ENCODE measurements around the gene DPYD. TPM values are rescaled to one million over a fixed set of nuclear protein-coding genes. Genes with fewer than 3 reads are reported as not detected.

The DPYD gene
- total and polyA plus RNA-seq, 9 of the 15 experiments (the other 6 are each of a cell fraction or from before 2014, with no cell fraction given), result 0.03 to 0.25 (median 0.08) TPM; not detected in 2

DNA sequence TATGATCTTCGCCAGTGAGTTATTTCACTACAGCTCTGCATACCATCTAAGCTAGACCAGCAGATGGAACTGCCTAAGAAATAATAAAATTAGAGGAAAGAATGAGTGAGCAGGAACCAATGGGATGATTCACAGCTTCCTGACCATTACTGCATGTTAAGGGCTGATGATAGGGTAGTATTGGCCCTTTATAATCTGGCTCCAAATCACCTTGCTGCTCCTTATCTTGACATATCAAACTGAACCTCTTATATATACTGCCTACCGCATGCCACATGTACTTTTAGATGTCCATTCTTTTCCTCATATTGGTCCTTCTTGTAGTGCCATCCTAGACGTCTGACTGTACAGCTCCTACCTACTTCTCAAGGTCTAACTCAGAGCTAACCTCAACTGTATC lies 524.4 kb downstream of the DPYD start (continued):
- no peak for TF ChIP-seq ATF1 (CRISPR knock-in tag; IDR thresholded peaks at IDR 0.05)
- no peak for TF ChIP-seq ATF1 (tag; IDR thresholded peaks at IDR 0.05)
- no peak for TF ChIP-seq HNRNPH1 (optimal IDR thresholded peaks at IDR 0.05; ENCODE audit: low read depth, low read length)
- TF ChIP-seq NRF1 (conservative IDR thresholded peaks at IDR 0.05 in 1 of 2, IDR thresholded peaks at IDR 0.05 in 1 of 2), result no peak
- TF ChIP-seq CAMTA2 (CRISPR knock-in tag; conservative IDR thresholded peaks at IDR 0.05), result no peak
- no peak for TF ChIP-seq NELFE (IDR thresholded peaks at IDR 0.05; ENCODE audit: insufficient read depth, insufficient read length)
- TF ChIP-seq U2AF2 (optimal IDR thresholded peaks at IDR 0.05; ENCODE audit: low read depth, low read length), result no peak
- TF ChIP-seq, protein P1, sequence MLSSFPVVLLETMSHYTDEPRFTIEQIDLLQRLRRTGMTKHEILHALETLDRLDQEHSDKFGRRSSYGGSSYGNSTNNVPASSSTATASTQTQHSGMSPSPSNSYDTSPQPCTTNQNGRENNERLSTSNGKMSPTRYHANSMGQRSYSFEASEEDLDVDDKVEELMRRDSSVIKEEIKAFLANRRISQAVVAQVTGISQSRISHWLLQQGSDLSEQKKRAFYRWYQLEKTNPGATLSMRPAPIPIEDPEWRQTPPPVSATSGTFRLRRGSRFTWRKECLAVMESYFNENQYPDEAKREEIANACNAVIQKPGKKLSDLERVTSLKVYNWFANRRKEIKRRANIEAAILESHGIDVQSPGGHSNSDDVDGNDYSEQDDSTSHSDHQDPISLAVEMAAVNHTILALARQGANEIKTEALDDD (IDR thresholded peaks at IDR 0.05), result no peak
- no peak for TF ChIP-seq ZNF644 (tag; IDR thresholded peaks at IDR 0.05; ENCODE audit: low read depth)

DNA sequence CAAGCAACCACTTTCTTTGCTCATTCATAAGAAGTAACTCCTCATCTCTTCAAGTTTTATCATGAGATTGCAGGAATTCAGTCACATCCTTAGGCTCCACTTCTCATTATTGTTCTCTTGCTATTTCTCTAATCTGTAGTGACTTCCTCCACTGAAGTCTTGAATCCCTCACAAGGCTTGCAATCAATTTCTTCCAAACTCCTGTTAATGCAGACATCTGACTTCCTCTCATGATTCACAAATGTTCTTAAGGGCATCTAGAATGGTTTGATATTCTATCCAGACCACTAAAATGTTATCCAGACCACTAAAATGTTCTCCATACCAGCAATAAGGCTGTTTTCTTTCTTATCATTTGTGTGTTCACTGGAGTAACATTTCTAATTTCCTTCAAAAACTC lies 528.1 kb downstream of the DPYD start:
- no peaks in the 10 kb centered on the region for H3K4me1 ChIP-seq (replicated peaks in 1 of 2; ENCODE audit: control insufficient read depth in 2 of 2, insufficient read depth in 2 of 2, low read length in 2 of 2)
- no peaks in the 10 kb centered on the region for H3K9me1 ChIP-seq (ENCODE audit: control insufficient read depth, insufficient read depth, low read length)
- no peak for FAIRE-seq
- BruUV-seq (replicated peaks), result no TSS peak
- ChIA-PET CTCF (ENCODE audit: low intra/inter-chr PET ratio) (no interaction called here), POLR2A (no interaction called here)
- no peak overlapping the region for H3K27ac ChIP-seq (ENCODE audit: extremely low read depth, low read depth, low read length)
- H3K79me2 ChIP-seq (ENCODE audit: control insufficient read depth, insufficient read depth, low read length), result no peaks in the 10 kb centered on the region
- no peak overlapping the region for H3K9ac ChIP-seq (ENCODE audit: insufficient read depth in 1 of 2, low read depth in 2 of 2, low read length in 2 of 2)
- no peak overlapping the region for H3K4me2 ChIP-seq (ENCODE audit: insufficient read depth, low read length)
- ATAC-seq, result no peak
- intact Hi-C loops (cut with micrococcal nuclease) (no loop called here), in situ Hi-C loops (cut with MboI) (no loop called here)
- H2AFZ ChIP-seq (ENCODE audit: low read depth, low read length), result no peak overlapping the region
- no peak overlapping the region for H3K4me3 ChIP-seq
- no peaks in the 10 kb centered on the region for H4K20me1 ChIP-seq (replicated peaks; ENCODE audit: control insufficient read depth, insufficient read depth, low read length)
- H3K27me3 ChIP-seq (ENCODE audit: control insufficient read depth in 2 of 2, insufficient read depth in 2 of 2, low read length in 2 of 2), result no peaks in the 10 kb centered on the region
- no peak for DNase-seq (ENCODE audit: extremely low read depth in 1 of 4, low spot score in 3 of 4)
- H3K36me3 ChIP-seq (ENCODE audit: control insufficient read depth, insufficient read depth, low read length), result no peaks in the 10 kb centered on the region
- TF ChIP-seq ZNF311 (CRISPR knock-in tag; IDR thresholded peaks at IDR 0.05) (no peak), POLR2H (tag; IDR thresholded peaks at IDR 0.05; ENCODE audit: low read depth) (no peak), FOSL1 (tag; conservative IDR thresholded peaks at IDR 0.05) (no peak), IFI16 (CRISPR knock-in tag; IDR thresholded peaks at IDR 0.05) (no peak), ATF1 (CRISPR knock-in tag; IDR thresholded peaks at IDR 0.05) (no peak), ATF1 (tag; IDR thresholded peaks at IDR 0.05) (no peak)
- H3K9me3 ChIP-seq (replicated peaks; ENCODE audit: control insufficient read depth, insufficient read depth, low read depth, low read length), result no peaks in the 10 kb centered on the region
